Suprapubic skin (tissue), 4 donors: Measurements from ENCODE around the gene LRRC55. TPM values are rescaled to one million over a fixed set of nuclear protein-coding genes. Genes with fewer than 3 reads are reported as not detected.

Source experiments
- DNase-seq, 2 donors: peaks; one replicate each; pipeline ENCODE4 v3.0.0-alpha.2; 2019; ENCODE audit warnings: low spot score in 2 of 2
- H3K27ac ChIP-seq: fragments of 200-600 bp; sonication (generic); one replicate; pipeline ENCODE4 v1.5.1; 2019
- H3K27me3 ChIP-seq: fragments of 200-600 bp; sonication (generic); one replicate; pipeline ENCODE4 v1.5.1; 2019
- H3K36me3 ChIP-seq: fragments of 200-600 bp; sonication (generic); one replicate; pipeline ENCODE4 v1.5.1; 2019
- H3K4me1 ChIP-seq: fragments of 200-600 bp; sonication (generic); one replicate; pipeline ENCODE4 v1.5.1; 2019
- H3K4me3 ChIP-seq: fragments of 200-600 bp; sonication (generic); one replicate; pipeline ENCODE4 v1.5.1; 2019; ENCODE audit warnings: mild to moderate bottlenecking
- H3K9me3 ChIP-seq: fragments of 200-600 bp; sonication (generic); one replicate; pipeline ENCODE4 v1.5.1; 2019
- CTCF ChIP-seq, 2 donors: fragments of 200-600 bp in 1 of 2; fragments of 450-650 bp in 1 of 2; sonication (generic) in 1 of 2; IDR thresholded peaks; one replicate each; pipeline ENCODE4 v1.5.1; 2016 to 2019; ENCODE audit warnings: antibody characterized with exemption in 2 of 2, mild to moderate bottlenecking in 1 of 2, moderate library complexity in 1 of 2
- EP300 ChIP-seq: sonication (generic); formaldehyde crosslinking; IDR thresholded peaks from one replicate; pipeline ENCODE4 v1.6.1; 2017; ENCODE audit warnings: antibody characterized with exemption
- POLR2A ChIP-seq, 2 donors: fragments of 450-650 bp; IDR thresholded peaks; one replicate each; pipeline ENCODE4 v1.6.1; 2017; ENCODE audit warnings: antibody characterized with exemption in 2 of 2, mild to moderate bottlenecking in 2 of 2, moderate library complexity in 2 of 2
- POLR2AphosphoS5 ChIP-seq, 3 donors: sonication (generic); formaldehyde crosslinking; IDR thresholded peaks; one replicate each; pipeline ENCODE4 v1.6.1; 2017; ENCODE audit warnings: antibody characterized with exemption in 3 of 3
- WGBS: methylation state at CpG from one replicate; pipeline ENCODE4 v1.1.5; 2018; 5-methylcytosine and 5-hydroxymethylcytosine counted together
- total RNA-seq, 4 donors: library from RNA; depleted of rRNA; stranded (reverse); fragments of >200 nt; gene quantifications; one replicate each; pipeline ENCODE4 v1.1.0, GENCODE V29; 2016

LRRC55 gene
- total RNA-seq, 4 donors from 2014 or later, result 0.08 to 0.24 (median 0.17) TPM; not detected in 1

- 49% methylated on average over 1 of the region's 1 CpG for WGBS
- no peak for DNase-seq
- no peak for TF ChIP-seq CTCF (IDR thresholded peaks at IDR 0.05)
- no peak for TF ChIP-seq POLR2AphosphoS5 (IDR thresholded peaks at IDR 0.05)
- TF ChIP-seq EP300, result no peak
- TF ChIP-seq POLR2A (IDR thresholded peaks at IDR 0.05), result no peak
Observed at GRCh38 chr11:57222239-57222638, 40.5 kb downstream of the LRRC55 start.

GRCh38 chr11:57223601-57224000 lies 41.8 kb downstream of the LRRC55 start:
- Histone ChIP-seq H3K27ac (no peak overlapping the region), H3K9me3 (no peaks in the 10 kb centered on the region), H3K36me3 (no peaks in the 10 kb centered on the region), H3K4me3 (no peak overlapping the region), H3K27me3 (no peaks in the 10 kb centered on the region), H3K4me1 (peaks cover 7% of the 10 kb centered on the region)
- TF ChIP-seq POLR2A (IDR thresholded peaks at IDR 0.05) (no peak), POLR2AphosphoS5 (IDR thresholded peaks at IDR 0.05) (no peak), EP300 (no peak), CTCF (IDR thresholded peaks at IDR 0.05) (no peak)
- 86% methylated on average over 3 of the region's 3 CpGs for WGBS
- DNase-seq, result no peak

More at GRCh38 chr11:57222239-57222638, 40.5 kb downstream of the LRRC55 start:
- no peaks in the 10 kb centered on the region for H3K27me3 ChIP-seq
- no peaks in the 10 kb centered on the region for H3K9me3 ChIP-seq
- no peak overlapping the region for H3K27ac ChIP-seq
- no peaks in the 10 kb centered on the region for H3K36me3 ChIP-seq
- H3K4me1 ChIP-seq, result peaks cover 7% of the 10 kb centered on the region
- H3K4me3 ChIP-seq, result no peak overlapping the region

- H3K27ac ChIP-seq, result no peak overlapping the region
- no peaks in the 10 kb centered on the region for H3K27me3 ChIP-seq
- H3K36me3 ChIP-seq, result no peaks in the 10 kb centered on the region
- DNase-seq, result no peak
- 86% methylated on average over 2 of the region's 2 CpGs for WGBS
- H3K4me1 ChIP-seq, result peaks cover 3% of the 10 kb centered on the region
- no peak for TF ChIP-seq POLR2AphosphoS5 (IDR thresholded peaks at IDR 0.05)
- no peak for TF ChIP-seq CTCF (IDR thresholded peaks at IDR 0.05)
- TF ChIP-seq POLR2A (IDR thresholded peaks at IDR 0.05), result no peak
- no peak for TF ChIP-seq EP300
- no peak overlapping the region for H3K4me3 ChIP-seq
- no peaks in the 10 kb centered on the region for H3K9me3 ChIP-seq
Observed at GRCh38 chr11:57224128-57224527, 42.4 kb downstream of the LRRC55 start.

- Histone ChIP-seq H3K27ac (no peak overlapping the region), H3K9me3 (no peaks in the 10 kb centered on the region), H3K4me3 (no peak overlapping the region), H3K27me3 (no peaks in the 10 kb centered on the region), H3K36me3 (no peaks in the 10 kb centered on the region), H3K4me1 (no peaks in the 10 kb centered on the region)
- no peak for DNase-seq
- TF ChIP-seq EP300, result no peak
- TF ChIP-seq CTCF (IDR thresholded peaks at IDR 0.05), result no peak
- TF ChIP-seq POLR2AphosphoS5 (IDR thresholded peaks at IDR 0.05), result no peak
- TF ChIP-seq POLR2A (IDR thresholded peaks at IDR 0.05), result no peak
Observed at GRCh38 chr11:57224537-57224936, 42.8 kb downstream of the LRRC55 start.

GRCh38 chr11:57228600-57228999 lies 46.8 kb downstream of the LRRC55 start:
- Histone ChIP-seq H3K9me3 (no peaks in the 10 kb centered on the region), H3K4me1 (no peaks in the 10 kb centered on the region), H3K27ac (no peak overlapping the region), H3K36me3 (no peaks in the 10 kb centered on the region), H3K4me3 (no peak overlapping the region), H3K27me3 (peaks cover 5% of the 10 kb centered on the region)
- no peak for DNase-seq
- TF ChIP-seq EP300, result no peak
- TF ChIP-seq POLR2A (IDR thresholded peaks at IDR 0.05), result no peak
- no peak for TF ChIP-seq CTCF (IDR thresholded peaks at IDR 0.05)
- no peak for TF ChIP-seq POLR2AphosphoS5 (IDR thresholded peaks at IDR 0.05)
- 83% methylated on average over 3 of the region's 3 CpGs for WGBS
